SK-N-SH (cell line): ENCODE data around the gene SGCA. TPM values are rescaled to one million over a fixed set of nuclear protein-coding genes. Genes with fewer than 3 reads are reported as not detected.

Experiments
- CTCF ChIA-PET: fragments of 300-600, 350-600 bp; formaldehyde crosslinking; extraction: SDS; loops from one replicate; lab custom pipeline; 2021; lab: Yijun Ruan, JAX
- POLR2A ChIA-PET: fragments of 350-600 bp; sonication (Branson Sonifier 250); formaldehyde crosslinking; extraction: SDS; loops from one replicate; lab custom pipeline; 2020; ENCODE audit warnings: antibody characterized with exemption, inconsistent platforms; lab: Yijun Ruan, JAX
- DNase-seq: peaks from one replicate; pipeline ENCODE4 v3.0.0; 2012
- H2AFZ ChIP-seq: fragments of 200-600 bp; sonication (generic); 2 replicates; pipeline ENCODE4 v1.8.1; 2016; ENCODE audit warnings: antibody characterized with exemption, mild to moderate bottlenecking, low read depth
- H3F3A ChIP-seq: fragments of 200-600 bp; sonication (generic); replicated peaks from 2 replicates; pipeline ENCODE3; 2016; ENCODE audit warnings: antibody characterized with exemption, mild to moderate bottlenecking; ENCODE audit not compliant: insufficient read depth
- H3K27ac ChIP-seq, 2 experiments: fragments of 200-500 bp in 1 of 2; fragments of 200-600 bp in 1 of 2; sonication (Bioruptor generic) in 1 of 2; sonication (generic), shearing (Covaris generic) in 1 of 2; 2 replicates each; pipeline versions ENCODE4 v1.5.1 to v1.6.1; 2014 to 2016; ENCODE audit warnings: low read depth in 2 of 2, inconsistent platforms in 1 of 2, low read length in 1 of 2, mild to moderate bottlenecking in 1 of 2, mixed read lengths in 1 of 2
- H3K27me3 ChIP-seq: fragments of 200-600 bp; sonication (generic), shearing (Covaris generic); 2 replicates; pipeline ENCODE4 v1.6.1; 2016; ENCODE audit warnings: mixed run types; ENCODE audit not compliant: insufficient read depth
- H3K36me3 ChIP-seq, 2 experiments: fragments of 200-500 bp in 1 of 2; fragments of 200-600 bp in 1 of 2; sonication (Bioruptor generic) in 1 of 2; sonication (generic) in 1 of 2; replicated peaks in 1 of 2; 2 replicates each; pipeline versions ENCODE3 to v1.5.1; 2014 to 2016; ENCODE audit warnings: low read length in 1 of 2, mild to moderate bottlenecking in 1 of 2; ENCODE audit not compliant: insufficient read depth in 2 of 2, control insufficient read depth in 1 of 2
- H3K4me1 ChIP-seq, 2 experiments: fragments of 200-500 bp in 1 of 2; fragments of 200-600 bp in 1 of 2; sonication (Bioruptor generic) in 1 of 2; sonication (generic), shearing (Covaris generic) in 1 of 2; 2 replicates each; pipeline versions ENCODE4 v1.5.1 to v1.6.1; 2014 to 2016; ENCODE audit warnings: low read depth in 1 of 2, low read length in 1 of 2, mixed run types in 1 of 2; ENCODE audit not compliant: insufficient read depth in 2 of 2, control insufficient read depth in 1 of 2
- H3K4me2 ChIP-seq: fragments of 200-600 bp; sonication (generic), shearing (Covaris generic); 2 replicates; pipeline ENCODE4 v1.6.1; 2017; ENCODE audit warnings: mixed run types
- H3K4me3 ChIP-seq, 2 experiments: fragments of 200-500 bp in 1 of 2; fragments of 200-600 bp in 1 of 2; sonication (Bioruptor generic) in 1 of 2; sonication (generic), shearing (Covaris generic) in 1 of 2; 2 replicates each; pipeline versions ENCODE4 v1.5.1 to v1.8.1; 2014 to 2016; ENCODE audit warnings: low read depth in 2 of 2, inconsistent platforms in 1 of 2, low read length in 1 of 2, mild to moderate bottlenecking in 1 of 2, mixed read lengths in 1 of 2, moderate library complexity in 1 of 2
- H3K79me2 ChIP-seq: fragments of 200-600 bp; sonication (generic); 2 replicates; pipeline ENCODE4 v1.8.1; 2017; ENCODE audit warnings: mild to moderate bottlenecking; ENCODE audit not compliant: insufficient read depth
- H3K9ac ChIP-seq: fragments of 200-600 bp; sonication (generic); 2 replicates; pipeline ENCODE4 v1.6.1; 2017; ENCODE audit warnings: mixed run types
- H3K9me2 ChIP-seq: fragments of 200-600 bp; sonication (generic); 2 replicates; pipeline ENCODE4 v1.6.1; 2017; ENCODE audit warnings: mixed run types
- H3K9me3 ChIP-seq: fragments of 200-600 bp; sonication (generic); 2 replicates; pipeline ENCODE4 v1.6.1; 2017; ENCODE audit warnings: mixed run types, mild to moderate bottlenecking, moderate library complexity
- H4K20me1 ChIP-seq: fragments of 200-600 bp; sonication (generic); 2 replicates; pipeline ENCODE4 v1.6.1; 2017; ENCODE audit warnings: mild to moderate bottlenecking, mixed run types; ENCODE audit not compliant: insufficient read depth
- CHD2 ChIP-seq: fragments of 150-350 bp; IDR thresholded peaks from 2 replicates; pipeline ENCODE4 v1.6.1; 2018; ENCODE audit warnings: low read length; ENCODE audit not compliant: partially characterized antibody
- ELF1 ChIP-seq: IDR thresholded peaks from 2 replicates; pipeline ENCODE4 v1.4.0; 2012
- EP300 ChIP-seq, 2 experiments: IDR thresholded peaks; 2 replicates each; pipeline versions ENCODE4 v1.4.0 to v1.6.1; 2012; ENCODE audit warnings: borderline replicate concordance in 1 of 2, low read depth in 1 of 2, low read length in 1 of 2
- FOSL2 ChIP-seq: IDR thresholded peaks from 2 replicates; pipeline ENCODE4 v1.4.0; 2012; ENCODE audit warnings: low read depth, mild to moderate bottlenecking, moderate library complexity, borderline replicate concordance
- FOXM1 ChIP-seq: IDR thresholded peaks from 2 replicates; pipeline ENCODE4 v1.4.0; 2012; ENCODE audit warnings: low read depth, mild to moderate bottlenecking
- GATA2 ChIP-seq: sonication (generic); formaldehyde crosslinking; IDR thresholded peaks from 2 replicates; pipeline ENCODE4 v1.5.0; 2020; ENCODE audit warnings: mild to moderate bottlenecking, missing genetic modification reagents
- JUND ChIP-seq: IDR thresholded peaks from 2 replicates; pipeline ENCODE4 v1.4.0; 2012
- MEF2A ChIP-seq: IDR thresholded peaks from 2 replicates; pipeline ENCODE4 v1.4.0; 2012; ENCODE audit warnings: low read depth, borderline replicate concordance
- NFIC ChIP-seq: IDR thresholded peaks from 2 replicates; pipeline ENCODE4 v1.4.0; 2012; ENCODE audit warnings: borderline replicate concordance
- RAD21 ChIP-seq: IDR thresholded peaks from 2 replicates; pipeline ENCODE4 v1.6.1; 2012; ENCODE audit warnings: mild to moderate bottlenecking, low read length
- RXRA ChIP-seq: IDR thresholded peaks from 2 replicates; pipeline ENCODE4 v1.4.0; 2012; ENCODE audit warnings: low read depth, mild to moderate bottlenecking, borderline replicate concordance
- TCF12 ChIP-seq: IDR thresholded peaks from 2 replicates; pipeline ENCODE4 v1.4.0; 2012
- USF1 ChIP-seq: IDR thresholded peaks from 2 replicates; pipeline ENCODE4 v1.4.0; 2012; ENCODE audit warnings: low read depth, borderline replicate concordance
- YY1 ChIP-seq: IDR thresholded peaks from 2 replicates; pipeline ENCODE4 v1.4.0; 2012; ENCODE audit warnings: low read depth, mild to moderate bottlenecking
- ZBTB33 ChIP-seq: IDR thresholded peaks from 2 replicates; pipeline ENCODE4 v1.4.0; 2012; ENCODE audit warnings: low read depth, borderline replicate concordance
- WGBS: methylation state at CpG from one replicate; pipeline ENCODE4 v1.1.6; 2017; ENCODE audit warnings: low lambda C conversion rate; 5-methylcytosine and 5-hydroxymethylcytosine counted together
- polyA plus RNA-seq, 3 experiments: library from polyadenylated mRNA; depleted of rRNA; stranded (reverse); fragments of >200 nt; gene quantifications; 2 replicates each; pipeline ENCODE4 v1.2.3, GENCODE V29; 2012
- TF ChIP-seq, protein P1 (sequence below): fragments of 150-350 bp; IDR thresholded peaks from 2 replicates; pipeline ENCODE4 v1.6.1; 2017; ENCODE audit warnings: antibody characterized with exemption, low read length, low read depth, borderline replicate concordance
- TF ChIP-seq, protein P2 (sequence below): IDR thresholded peaks from 2 replicates; pipeline ENCODE4 v1.6.1; 2012; ENCODE audit warnings: mild to moderate bottlenecking, low read depth, low read length, moderate library complexity
- TF ChIP-seq, protein P3 (sequence below): fragments of 200-600 bp; sonication (generic); IDR thresholded peaks from 2 replicates; pipeline ENCODE4 v1.6.1; 2017; ENCODE audit warnings: antibody characterized with exemption, mild to moderate bottlenecking, moderate library complexity

SGCA gene
- polyA plus RNA-seq, 1 of the 3 experiments (the other 2 are of a cell fraction), result not detected

GRCh38 chr17:50155115-50155819 is 10.5 kb upstream of the SGCA start:
- no peak for DNase-seq
- ChIA-PET POLR2A (no interaction called here), CTCF (interaction anchor here (1.4 to 12.8 kb wide), 6 partner anchors 9 to 61 kb away, joined by 5 to 169 read pairs (median 13); partner anchors contain the start of gene COL1A1)
- no peaks in the 10 kb centered on the region for H3K9me3 ChIP-seq
- no peaks in the 10 kb centered on the region for H4K20me1 ChIP-seq
- H3K27ac ChIP-seq, result no peak overlapping the region
- H3K36me3 ChIP-seq, result no peaks in the 10 kb centered on the region
- peak overlapping the region; percentile 44 for H2AFZ ChIP-seq
- H3K4me1 ChIP-seq, result peaks cover 23 to 34% of the 10 kb centered on the region in 2 experiments; a peak in 3 of 4 replicates
- H3F3A ChIP-seq, result peaks cover 29% of the 10 kb centered on the region
- peak overlapping the region; percentile 36; the same call in 1 of the 2 replicates for H3K4me2 ChIP-seq
- TF ChIP-seq NFIC (no peak), RAD21 (no peak)
- WGBS, result 85% methylated on average over 8 of the region's 8 CpGs
- no peaks in the 10 kb centered on the region for H3K27me3 ChIP-seq
- H3K79me2 ChIP-seq, result peaks cover 5% of the 10 kb centered on the region
- no peak overlapping the region; the same call in 1 of the 2 replicates for H3K9ac ChIP-seq
- H3K9me2 ChIP-seq, result no peaks in the 10 kb centered on the region
- H3K4me3 ChIP-seq, result no peak overlapping the region

GRCh38 chr17:50157891-50158290 is 7.9 kb upstream of the SGCA start:
- H3K27ac ChIP-seq, result no peak overlapping the region
- H3K4me1 ChIP-seq, result peaks cover 19 to 30% of the 10 kb centered on the region in 2 experiments; a peak in 3 of 4 replicates
- CTCF ChIA-PET, result interaction anchor here (1.1 to 1.9 kb wide), 6 partner anchors 12 to 64 kb away, joined by 3 to 9 read pairs (median 4); no protein-coding TSS in a partner anchor
- no peaks in the 10 kb centered on the region for H3K27me3 ChIP-seq
- no peaks in the 10 kb centered on the region for H3K9me3 ChIP-seq
- peaks cover 24% of the 10 kb centered on the region for H3F3A ChIP-seq
- H3K9me2 ChIP-seq, result no peaks in the 10 kb centered on the region
- H3K4me3 ChIP-seq, result no peak overlapping the region
- no peaks in the 10 kb centered on the region for H4K20me1 ChIP-seq
- WGBS, result 82% methylated on average over 4 of the region's 4 CpGs
- no peak for DNase-seq
- H2AFZ ChIP-seq, result no peak overlapping the region
- H3K79me2 ChIP-seq, result no peaks in the 10 kb centered on the region
- no peak overlapping the region for H3K9ac ChIP-seq
- POLR2A ChIA-PET, result no interaction called here
- no peak overlapping the region for H3K4me2 ChIP-seq
- H3K36me3 ChIP-seq, result no peaks in the 10 kb centered on the region
- no peak for TF ChIP-seq USF1
- TF ChIP-seq RAD21, result no peak
- TF ChIP-seq, protein P1, sequence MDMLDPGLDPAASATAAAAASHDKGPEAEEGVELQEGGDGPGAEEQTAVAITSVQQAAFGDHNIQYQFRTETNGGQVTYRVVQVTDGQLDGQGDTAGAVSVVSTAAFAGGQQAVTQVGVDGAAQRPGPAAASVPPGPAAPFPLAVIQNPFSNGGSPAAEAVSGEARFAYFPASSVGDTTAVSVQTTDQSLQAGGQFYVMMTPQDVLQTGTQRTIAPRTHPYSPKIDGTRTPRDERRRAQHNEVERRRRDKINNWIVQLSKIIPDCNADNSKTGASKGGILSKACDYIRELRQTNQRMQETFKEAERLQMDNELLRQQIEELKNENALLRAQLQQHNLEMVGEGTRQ, result no peak
- no peak for TF ChIP-seq YY1
- no peak for TF ChIP-seq CHD2
- no peak for TF ChIP-seq ZBTB33
- TF ChIP-seq ELF1, result no peak
- no peak for TF ChIP-seq NFIC
- TF ChIP-seq, protein P2, sequence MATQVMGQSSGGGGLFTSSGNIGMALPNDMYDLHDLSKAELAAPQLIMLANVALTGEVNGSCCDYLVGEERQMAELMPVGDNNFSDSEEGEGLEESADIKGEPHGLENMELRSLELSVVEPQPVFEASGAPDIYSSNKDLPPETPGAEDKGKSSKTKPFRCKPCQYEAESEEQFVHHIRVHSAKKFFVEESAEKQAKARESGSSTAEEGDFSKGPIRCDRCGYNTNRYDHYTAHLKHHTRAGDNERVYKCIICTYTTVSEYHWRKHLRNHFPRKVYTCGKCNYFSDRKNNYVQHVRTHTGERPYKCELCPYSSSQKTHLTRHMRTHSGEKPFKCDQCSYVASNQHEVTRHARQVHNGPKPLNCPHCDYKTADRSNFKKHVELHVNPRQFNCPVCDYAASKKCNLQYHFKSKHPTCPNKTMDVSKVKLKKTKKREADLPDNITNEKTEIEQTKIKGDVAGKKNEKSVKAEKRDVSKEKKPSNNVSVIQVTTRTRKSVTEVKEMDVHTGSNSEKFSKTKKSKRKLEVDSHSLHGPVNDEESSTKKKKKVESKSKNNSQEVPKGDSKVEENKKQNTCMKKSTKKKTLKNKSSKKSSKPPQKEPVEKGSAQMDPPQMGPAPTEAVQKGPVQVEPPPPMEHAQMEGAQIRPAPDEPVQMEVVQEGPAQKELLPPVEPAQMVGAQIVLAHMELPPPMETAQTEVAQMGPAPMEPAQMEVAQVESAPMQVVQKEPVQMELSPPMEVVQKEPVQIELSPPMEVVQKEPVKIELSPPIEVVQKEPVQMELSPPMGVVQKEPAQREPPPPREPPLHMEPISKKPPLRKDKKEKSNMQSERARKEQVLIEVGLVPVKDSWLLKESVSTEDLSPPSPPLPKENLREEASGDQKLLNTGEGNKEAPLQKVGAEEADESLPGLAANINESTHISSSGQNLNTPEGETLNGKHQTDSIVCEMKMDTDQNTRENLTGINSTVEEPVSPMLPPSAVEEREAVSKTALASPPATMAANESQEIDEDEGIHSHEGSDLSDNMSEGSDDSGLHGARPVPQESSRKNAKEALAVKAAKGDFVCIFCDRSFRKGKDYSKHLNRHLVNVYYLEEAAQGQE, result no peak
- no peak for TF ChIP-seq JUND
- TF ChIP-seq MEF2A, result no peak
- TF ChIP-seq, protein P3, sequence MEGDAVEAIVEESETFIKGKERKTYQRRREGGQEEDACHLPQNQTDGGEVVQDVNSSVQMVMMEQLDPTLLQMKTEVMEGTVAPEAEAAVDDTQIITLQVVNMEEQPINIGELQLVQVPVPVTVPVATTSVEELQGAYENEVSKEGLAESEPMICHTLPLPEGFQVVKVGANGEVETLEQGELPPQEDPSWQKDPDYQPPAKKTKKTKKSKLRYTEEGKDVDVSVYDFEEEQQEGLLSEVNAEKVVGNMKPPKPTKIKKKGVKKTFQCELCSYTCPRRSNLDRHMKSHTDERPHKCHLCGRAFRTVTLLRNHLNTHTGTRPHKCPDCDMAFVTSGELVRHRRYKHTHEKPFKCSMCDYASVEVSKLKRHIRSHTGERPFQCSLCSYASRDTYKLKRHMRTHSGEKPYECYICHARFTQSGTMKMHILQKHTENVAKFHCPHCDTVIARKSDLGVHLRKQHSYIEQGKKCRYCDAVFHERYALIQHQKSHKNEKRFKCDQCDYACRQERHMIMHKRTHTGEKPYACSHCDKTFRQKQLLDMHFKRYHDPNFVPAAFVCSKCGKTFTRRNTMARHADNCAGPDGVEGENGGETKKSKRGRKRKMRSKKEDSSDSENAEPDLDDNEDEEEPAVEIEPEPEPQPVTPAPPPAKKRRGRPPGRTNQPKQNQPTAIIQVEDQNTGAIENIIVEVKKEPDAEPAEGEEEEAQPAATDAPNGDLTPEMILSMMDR, result no peak
- no peak for TF ChIP-seq RXRA
- TF ChIP-seq FOSL2, result no peak
- no peak for TF ChIP-seq EP300 (IDR thresholded peaks at IDR 0.05; ENCODE audit: borderline replicate concordance in 1 of 2, low read depth in 1 of 2, low read length in 1 of 2)
- no peak for TF ChIP-seq TCF12
- TF ChIP-seq GATA2 (CRISPR knock-in tag), result no peak
- no peak for TF ChIP-seq FOXM1
